RWPE2 (cell line): ENCODE measurements around the gene SBK1.

ENCODE experiments used
- ATAC-seq: fragments of 200-7000 bp; cut with Tn5 transposase; 3 replicates; pipeline ENCODE4 v1.9.1; 2021; ENCODE audit warnings: low read depth
- DNase-seq: peaks from one replicate; pipeline ENCODE4 v3.0.0-alpha.2; 2020; ENCODE audit warnings: low spot score
- H3K27ac ChIP-seq: fragments of 450-650 bp; 2 replicates; pipeline ENCODE4 v1.5.1; 2017; ENCODE audit warnings: mild to moderate bottlenecking; ENCODE audit not compliant: poor library complexity, severe bottlenecking
- H3K27me3 ChIP-seq: fragments of 250-450 bp; sonication (Bioruptor Pico); 2 replicates; pipeline ENCODE4 v1.5.1; 2021; ENCODE audit warnings: mild to moderate bottlenecking, moderate library complexity; ENCODE audit not compliant: insufficient read depth, poor library complexity, severe bottlenecking
- H3K36me3 ChIP-seq: fragments of 250-450 bp; sonication (Bioruptor Pico); 2 replicates; pipeline ENCODE4 v1.5.1; 2020; ENCODE audit warnings: low read depth, mild to moderate bottlenecking, moderate library complexity
- H3K4me1 ChIP-seq: fragments of 250-450 bp; sonication (Bioruptor Pico); 2 replicates; pipeline ENCODE4 v1.5.1; 2021; ENCODE audit warnings: mild to moderate bottlenecking, moderate library complexity; ENCODE audit not compliant: insufficient read depth, poor library complexity, severe bottlenecking
- H3K4me3 ChIP-seq: fragments of 250-450 bp; sonication (Bioruptor Pico); 2 replicates; pipeline ENCODE4 v1.5.1; 2021; ENCODE audit warnings: mild to moderate bottlenecking, moderate library complexity; ENCODE audit not compliant: severe bottlenecking
- H3K9me3 ChIP-seq: fragments of 250-450 bp; sonication (Bioruptor Pico); 2 replicates; pipeline ENCODE4 v1.5.1; 2021; ENCODE audit warnings: mild to moderate bottlenecking, moderate library complexity; ENCODE audit not compliant: severe bottlenecking
- TF ChIP-seq, protein P1 (sequence below): fragments of 450-650 bp; IDR thresholded peaks from one replicate; pipeline ENCODE4 v1.5.1; 2017; ENCODE audit warnings: mild to moderate bottlenecking, moderate library complexity; ENCODE audit not compliant: poor library complexity, severe bottlenecking

SBK1 gene

GRCh38 chr16:28257256-28257655, 35.1 kb upstream of the SBK1 start:
- H3K9me3 ChIP-seq = no peaks in the 10 kb centered on the region
- no peak overlapping the region for H3K27ac ChIP-seq
- no peaks in the 10 kb centered on the region for H3K4me1 ChIP-seq
- no peaks in the 10 kb centered on the region for H3K27me3 ChIP-seq
- H3K36me3 ChIP-seq = no peaks in the 10 kb centered on the region
- H3K4me3 ChIP-seq = no peak overlapping the region
- ATAC-seq = no peak
- TF ChIP-seq, protein P1, sequence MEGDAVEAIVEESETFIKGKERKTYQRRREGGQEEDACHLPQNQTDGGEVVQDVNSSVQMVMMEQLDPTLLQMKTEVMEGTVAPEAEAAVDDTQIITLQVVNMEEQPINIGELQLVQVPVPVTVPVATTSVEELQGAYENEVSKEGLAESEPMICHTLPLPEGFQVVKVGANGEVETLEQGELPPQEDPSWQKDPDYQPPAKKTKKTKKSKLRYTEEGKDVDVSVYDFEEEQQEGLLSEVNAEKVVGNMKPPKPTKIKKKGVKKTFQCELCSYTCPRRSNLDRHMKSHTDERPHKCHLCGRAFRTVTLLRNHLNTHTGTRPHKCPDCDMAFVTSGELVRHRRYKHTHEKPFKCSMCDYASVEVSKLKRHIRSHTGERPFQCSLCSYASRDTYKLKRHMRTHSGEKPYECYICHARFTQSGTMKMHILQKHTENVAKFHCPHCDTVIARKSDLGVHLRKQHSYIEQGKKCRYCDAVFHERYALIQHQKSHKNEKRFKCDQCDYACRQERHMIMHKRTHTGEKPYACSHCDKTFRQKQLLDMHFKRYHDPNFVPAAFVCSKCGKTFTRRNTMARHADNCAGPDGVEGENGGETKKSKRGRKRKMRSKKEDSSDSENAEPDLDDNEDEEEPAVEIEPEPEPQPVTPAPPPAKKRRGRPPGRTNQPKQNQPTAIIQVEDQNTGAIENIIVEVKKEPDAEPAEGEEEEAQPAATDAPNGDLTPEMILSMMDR = no peak
- no peak for DNase-seq

DNA sequence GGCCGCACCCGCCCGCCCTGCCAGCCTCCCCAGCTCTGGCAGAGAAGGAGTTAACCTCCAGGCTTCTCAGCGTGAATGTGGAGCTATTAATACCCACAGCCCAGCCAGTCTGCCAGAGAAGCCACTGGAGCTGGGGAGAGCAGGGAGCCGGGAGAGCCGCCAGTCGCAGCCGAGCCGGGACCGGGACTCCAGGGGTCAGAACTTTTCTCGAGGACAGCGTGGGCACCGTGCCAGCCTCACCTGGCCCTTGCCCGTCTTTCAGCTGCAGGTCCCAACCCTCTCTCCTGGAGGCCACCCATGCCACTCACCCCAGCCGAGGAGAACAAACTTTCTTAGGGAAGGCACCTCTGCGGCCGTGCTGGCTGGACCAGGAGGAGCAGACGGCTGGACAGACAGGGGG, 33.8 kb upstream of the SBK1 start:
- TF ChIP-seq, protein P1 = no peak
- no peak for DNase-seq
- no peaks in the 10 kb centered on the region for H3K27me3 ChIP-seq
- H3K9me3 ChIP-seq = no peaks in the 10 kb centered on the region
- no peaks in the 10 kb centered on the region for H3K4me1 ChIP-seq
- no peaks in the 10 kb centered on the region for H3K36me3 ChIP-seq
- no peak overlapping the region for H3K27ac ChIP-seq
- H3K4me3 ChIP-seq = no peak overlapping the region
- peak; percentile 19; the same call in 1 of the 3 replicates for ATAC-seq

DNA sequence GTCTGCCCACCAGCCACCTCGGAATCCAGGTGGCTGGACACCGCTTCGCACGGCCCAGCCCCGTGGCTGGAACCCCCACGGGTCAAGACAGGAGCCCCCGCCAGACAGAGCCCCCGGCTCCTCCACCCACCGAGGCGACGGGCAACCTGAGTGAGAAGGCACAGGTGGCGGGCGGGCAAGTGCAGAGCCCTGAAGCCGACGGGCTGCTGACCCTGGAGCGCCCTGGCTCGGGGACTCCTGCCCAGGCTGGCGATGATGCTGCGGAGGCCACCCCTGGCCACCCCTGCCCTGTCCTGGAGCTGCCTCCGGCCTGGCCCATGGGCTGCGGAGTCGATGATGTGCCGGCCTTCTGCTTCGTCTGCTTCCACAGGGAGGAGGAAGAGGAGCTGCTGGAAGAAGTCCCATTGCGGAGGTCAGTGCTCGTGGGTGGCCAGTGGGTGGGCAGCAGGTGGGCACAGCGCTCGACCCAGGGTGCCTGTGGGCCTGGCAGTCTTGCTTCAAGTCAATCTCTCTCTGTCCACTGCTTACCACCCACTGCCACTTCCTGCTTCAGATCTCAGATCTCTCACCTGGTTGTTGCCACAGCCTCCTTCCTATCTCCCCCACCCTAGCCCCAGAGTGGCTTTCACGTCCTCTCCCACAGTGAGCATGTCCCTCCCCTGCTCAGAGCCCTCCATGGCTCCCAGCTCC, 33.1 kb upstream of the SBK1 start:
- TF ChIP-seq, protein P1 = no peak
- Histone ChIP-seq H3K4me3 (no peak overlapping the region), H3K4me1 (no peaks in the 10 kb centered on the region), H3K27me3 (no peaks in the 10 kb centered on the region), H3K27ac (no peak overlapping the region), H3K9me3 (no peaks in the 10 kb centered on the region), H3K36me3 (no peaks in the 10 kb centered on the region)
- ATAC-seq (no peak), DNase-seq (no peak)

GRCh38 chr16:28259781-28260150, 32.6 kb upstream of the SBK1 start:
- no peaks in the 10 kb centered on the region for H3K9me3 ChIP-seq
- H3K27ac ChIP-seq = no peak overlapping the region
- ATAC-seq (no peak), DNase-seq (no peak)
- H3K36me3 ChIP-seq = no peaks in the 10 kb centered on the region
- TF ChIP-seq, protein P1 = no peak
- no peaks in the 10 kb centered on the region for H3K4me1 ChIP-seq
- no peak overlapping the region for H3K4me3 ChIP-seq
- no peaks in the 10 kb centered on the region for H3K27me3 ChIP-seq

- TF ChIP-seq, protein P1 = no peak
- H3K36me3 ChIP-seq = no peaks in the 10 kb centered on the region
- ATAC-seq = no peak
- H3K27ac ChIP-seq = no peak overlapping the region
- H3K9me3 ChIP-seq = no peaks in the 10 kb centered on the region
- H3K4me1 ChIP-seq = no peaks in the 10 kb centered on the region
- DNase-seq = no peak
- H3K4me3 ChIP-seq = no peak overlapping the region
- no peaks in the 10 kb centered on the region for H3K27me3 ChIP-seq
Measured at GRCh38 chr16:28260193-28260592, 32.1 kb upstream of the SBK1 start.
